Activated gamma-delta T cell treated with anti-CD3 and anti-CD28 coated beads, Interleukin-2, amount 50 U/mL, for 16 hours (primary cell): ENCODE results near the gene TYSND1.
"Not testable (repeated sequence)": the region's sequence is repeated elsewhere in the genome, so short reads cannot be mapped to it uniquely, and the experiment has no call there.

Experiments used
- DNase-seq: peaks from one replicate; pipeline ENCODE4 v3.0.0-alpha.2; 2020; ENCODE audit warnings: low read depth

Gene TYSND1

DNA sequence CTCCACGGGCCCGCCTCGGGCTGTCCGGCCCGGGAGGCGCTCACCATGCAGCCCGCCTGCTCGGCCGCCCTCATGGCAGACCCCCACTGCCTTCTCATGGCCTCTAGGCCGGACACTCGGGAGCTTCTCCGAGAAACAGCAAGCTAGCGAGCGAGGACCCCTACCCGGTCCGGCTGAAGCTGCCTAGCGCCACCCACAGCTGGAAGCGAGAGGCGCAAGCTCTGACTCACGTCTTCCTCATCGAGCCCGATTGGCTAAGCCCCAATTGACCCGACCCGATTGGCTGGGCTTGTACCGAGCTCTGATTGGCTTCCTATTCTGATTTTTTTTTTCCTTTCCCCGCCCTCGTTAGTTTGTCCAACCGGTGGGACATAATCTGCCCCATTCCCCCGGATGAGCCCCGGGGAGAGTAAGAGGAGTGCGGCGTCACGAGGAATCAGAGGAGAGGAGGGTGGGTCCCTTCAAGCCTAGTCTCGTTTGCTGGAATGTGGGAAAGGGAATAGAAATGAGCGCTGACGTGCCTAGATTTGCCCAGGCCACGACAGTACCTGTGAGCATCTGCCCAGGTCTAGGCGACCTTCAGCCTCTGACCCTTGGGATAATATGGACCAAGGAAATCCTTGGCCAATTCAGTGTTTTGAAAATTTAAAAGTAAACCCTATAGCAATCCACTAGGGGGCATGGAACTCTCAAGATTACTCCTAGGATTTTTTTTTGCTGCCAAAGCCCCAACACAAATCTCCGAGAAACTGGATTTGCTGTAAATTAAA lies at the start of gene TYSND1:
TSS of gene TYSND1 (minus strand) at position 212 of the 770 bp plus-strand sequence. CDS start at position 98, 114 bp downstream.
- peak; percentile 82 for DNase-seq

GRCh38 chr10:70193391-70193844 lies 46.9 kb upstream of the TYSND1 start:
- no peak for DNase-seq

GRCh38 chr10:70192326-70192968 lies 45.9 kb upstream of the TYSND1 start:
- no peak for DNase-seq

GRCh38 chr10:70191972-70192305 lies 45.4 kb upstream of the TYSND1 start:
- no peak for DNase-seq

DNA sequence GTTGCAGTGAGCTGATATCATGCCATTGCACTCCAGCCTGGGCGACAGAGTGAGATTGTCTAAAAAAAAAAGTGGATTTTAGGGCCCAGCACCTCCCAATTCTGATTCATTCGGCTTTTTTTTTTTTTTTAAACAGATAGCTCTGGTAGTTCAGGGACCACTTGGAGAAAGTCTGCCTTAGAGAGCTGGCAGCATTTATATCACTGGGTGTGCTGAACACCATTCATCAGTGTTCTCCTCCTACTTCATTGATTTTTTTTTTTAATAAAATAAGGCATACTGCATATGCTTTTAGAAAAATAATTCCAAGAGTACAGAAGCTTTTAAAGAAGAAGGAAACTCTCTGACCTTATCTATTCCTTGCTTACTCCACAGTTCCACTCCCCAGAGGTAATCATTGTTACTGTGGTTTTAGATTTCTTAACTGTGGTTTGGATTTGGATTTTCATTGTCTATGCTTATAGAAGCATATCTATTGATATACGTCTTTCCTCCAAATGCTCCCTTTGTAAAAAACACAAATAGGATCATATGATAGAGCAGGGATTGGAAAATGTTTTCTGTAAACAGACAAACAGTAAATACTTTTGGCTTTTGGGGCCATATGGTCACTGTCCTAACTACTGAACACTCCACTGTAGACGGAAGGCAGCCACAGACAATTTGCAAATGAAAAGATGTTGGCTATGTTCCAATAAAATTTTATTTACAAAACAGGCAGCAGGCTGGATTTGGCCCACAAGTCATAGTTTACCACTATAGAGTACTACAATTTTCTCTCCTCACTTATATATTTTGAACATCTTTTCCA lies 44.9 kb upstream of the TYSND1 start:
- DNase-seq, result no peak

DNA sequence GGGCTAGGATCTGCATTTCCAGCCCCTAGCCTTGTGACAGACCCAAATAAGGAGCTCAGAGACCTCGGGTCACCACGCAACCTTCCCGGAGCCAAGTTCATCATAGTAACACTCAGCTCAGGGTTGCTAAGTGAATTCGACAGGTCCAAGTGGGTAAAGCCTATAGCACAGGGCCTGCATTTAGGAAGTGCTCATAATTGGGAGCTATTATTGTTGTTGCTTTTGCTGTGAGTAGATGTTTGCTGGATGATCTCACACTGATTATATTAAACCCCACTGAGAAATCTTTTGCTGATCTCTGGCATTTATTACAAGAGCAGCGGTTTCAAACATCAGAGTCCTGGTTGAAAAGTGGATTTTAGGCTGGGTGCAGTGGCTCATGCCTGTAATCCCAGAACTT lies 44.1 kb upstream of the TYSND1 start:
- DNase-seq, result no peak

DNA sequence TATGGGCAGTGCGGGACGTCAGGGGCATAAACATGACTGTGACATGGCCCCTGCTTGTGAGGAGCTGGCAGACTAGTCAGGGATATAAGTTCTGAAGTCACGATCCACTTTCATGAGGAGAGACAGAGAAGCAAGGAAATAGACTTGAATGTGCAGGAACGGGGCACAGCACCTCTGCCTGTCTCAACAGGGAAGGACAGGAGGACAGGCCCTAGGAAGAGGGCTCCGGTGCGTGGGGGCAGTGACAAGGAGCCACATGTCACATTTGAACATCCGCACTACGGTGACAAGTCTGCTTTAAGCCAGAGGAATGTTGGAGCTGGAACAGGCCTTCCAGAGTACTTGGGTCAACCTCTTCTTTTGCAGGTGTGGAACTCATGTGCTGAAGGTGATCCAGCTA lies 43.6 kb upstream of the TYSND1 start:
- DNase-seq, result no peak

DNA sequence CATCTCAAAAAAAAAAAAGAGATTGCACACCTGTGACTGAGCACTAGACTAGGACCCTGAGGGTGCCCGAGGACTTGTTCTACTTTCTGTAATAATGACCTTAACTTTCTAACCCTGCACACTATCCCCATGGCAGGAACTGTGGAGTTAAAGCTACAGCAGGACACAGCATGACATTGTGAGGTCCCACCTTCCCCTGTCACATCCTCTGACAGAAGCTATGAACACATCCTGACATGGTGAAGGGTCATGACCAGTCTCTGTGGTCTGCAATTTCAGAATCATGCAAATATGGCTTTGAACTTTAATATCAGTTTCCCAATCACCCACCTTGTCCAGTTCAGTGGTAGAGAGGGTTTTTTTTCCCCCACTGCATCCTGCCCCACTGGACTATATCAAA lies 42.3 kb upstream of the TYSND1 start:
- DNase-seq, result no peak

DNA sequence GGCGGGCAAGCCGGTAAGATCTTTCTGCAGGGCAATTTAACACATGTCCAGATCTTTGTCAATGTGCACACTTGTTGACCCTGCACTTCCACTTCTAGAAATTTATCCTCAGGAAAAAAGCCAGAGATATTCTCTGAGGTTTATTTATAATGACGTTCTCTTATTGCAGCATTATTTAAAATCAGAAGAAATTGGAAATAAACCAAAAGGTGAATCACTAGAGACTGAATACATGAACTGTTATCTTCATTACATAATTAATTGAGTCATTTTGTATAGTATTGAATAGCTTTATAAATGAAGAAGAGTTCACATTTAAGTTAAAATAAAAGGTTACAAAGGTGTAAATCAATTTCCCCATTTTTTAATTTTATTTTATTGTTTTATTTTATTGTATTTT lies 40.1 kb upstream of the TYSND1 start:
- DNase-seq, result no peak

DNA sequence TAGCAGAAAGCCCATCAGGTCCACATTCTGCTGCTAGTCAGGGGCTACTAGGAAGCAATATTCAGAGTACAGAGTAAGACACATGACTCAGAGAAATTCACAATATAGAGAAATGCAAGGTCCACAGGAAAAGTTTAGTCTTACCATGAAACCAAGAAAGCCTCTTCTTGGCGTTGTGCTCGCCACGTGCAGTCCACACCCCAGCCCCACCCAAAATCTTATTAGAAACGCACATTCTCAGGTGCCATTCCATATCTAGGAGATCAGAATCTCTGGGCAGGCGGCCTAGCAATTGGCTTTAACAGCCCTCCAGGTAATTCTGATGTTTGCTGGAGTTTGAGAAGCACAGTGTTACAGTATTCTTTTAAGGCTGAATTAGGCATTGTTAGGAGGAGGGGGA lies 39.6 kb upstream of the TYSND1 start:
- no peak for DNase-seq

- DNase-seq, result no peak
Measured at GRCh38 chr10:70183304-70183703, 36.8 kb upstream of the TYSND1 start.

DNA sequence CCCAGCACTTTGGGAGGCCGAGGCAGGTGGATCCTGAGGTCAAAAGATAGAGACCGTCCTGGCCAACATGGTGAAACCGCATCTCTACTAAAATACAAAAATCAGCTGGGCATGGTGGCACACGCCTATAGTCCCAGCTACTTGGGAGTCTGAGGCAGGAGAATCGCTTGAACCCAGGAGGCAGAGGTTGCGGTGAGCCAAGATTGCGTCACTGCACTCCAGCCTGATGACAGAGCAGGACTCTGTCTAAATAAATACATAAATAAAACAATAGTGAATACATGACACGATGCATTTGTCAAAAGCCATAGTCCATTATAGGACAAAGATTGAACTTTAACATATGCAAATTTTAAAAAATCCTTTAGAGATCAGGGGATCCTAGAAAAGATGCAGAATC lies 32.7 kb upstream of the TYSND1 start:
- DNase-seq, result not testable (repeated sequence)

GRCh38 chr10:70178139-70178725 lies 31.7 kb upstream of the TYSND1 start:
- DNase-seq, result no peak

- DNase-seq, result no peak
Measured at GRCh38 chr10:70176441-70176840, 29.9 kb upstream of the TYSND1 start.

GRCh38 chr10:70175516-70175915 lies 29.0 kb upstream of the TYSND1 start:
- DNase-seq, result no peak

DNA sequence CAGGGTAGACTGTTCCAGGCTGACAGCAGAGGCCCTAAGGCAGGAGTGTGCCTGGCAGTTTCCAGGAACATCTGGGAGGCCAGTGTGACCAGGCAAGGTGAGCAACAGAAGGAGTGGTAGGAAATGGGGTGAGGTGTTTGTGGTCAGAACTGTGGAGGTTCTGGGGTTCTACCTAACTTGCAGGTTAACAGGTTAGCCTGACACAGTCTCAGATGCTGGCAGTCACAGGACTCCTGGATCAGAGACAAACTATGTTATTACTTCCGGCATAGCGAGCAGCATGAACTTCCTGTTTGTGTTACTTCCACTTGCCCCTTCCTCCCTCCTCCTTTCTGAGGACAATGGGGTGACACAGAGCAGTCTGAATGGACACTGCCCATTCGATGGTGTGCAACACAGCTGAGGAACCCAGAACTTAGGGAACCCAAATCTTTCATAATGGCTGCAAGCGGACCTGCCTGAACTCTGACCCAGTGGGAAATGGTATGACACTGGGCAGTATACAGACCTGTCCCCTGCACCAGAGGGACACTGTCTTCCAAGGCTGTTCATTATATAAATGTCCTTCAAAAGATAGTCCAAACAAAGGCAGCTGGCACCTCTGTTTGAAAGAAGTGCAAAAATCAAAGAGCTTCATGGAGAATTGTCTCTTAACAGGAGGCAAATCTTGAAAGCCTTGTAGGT lies 27.7 kb upstream of the TYSND1 start:
- peak; percentile 20 for DNase-seq

DNA sequence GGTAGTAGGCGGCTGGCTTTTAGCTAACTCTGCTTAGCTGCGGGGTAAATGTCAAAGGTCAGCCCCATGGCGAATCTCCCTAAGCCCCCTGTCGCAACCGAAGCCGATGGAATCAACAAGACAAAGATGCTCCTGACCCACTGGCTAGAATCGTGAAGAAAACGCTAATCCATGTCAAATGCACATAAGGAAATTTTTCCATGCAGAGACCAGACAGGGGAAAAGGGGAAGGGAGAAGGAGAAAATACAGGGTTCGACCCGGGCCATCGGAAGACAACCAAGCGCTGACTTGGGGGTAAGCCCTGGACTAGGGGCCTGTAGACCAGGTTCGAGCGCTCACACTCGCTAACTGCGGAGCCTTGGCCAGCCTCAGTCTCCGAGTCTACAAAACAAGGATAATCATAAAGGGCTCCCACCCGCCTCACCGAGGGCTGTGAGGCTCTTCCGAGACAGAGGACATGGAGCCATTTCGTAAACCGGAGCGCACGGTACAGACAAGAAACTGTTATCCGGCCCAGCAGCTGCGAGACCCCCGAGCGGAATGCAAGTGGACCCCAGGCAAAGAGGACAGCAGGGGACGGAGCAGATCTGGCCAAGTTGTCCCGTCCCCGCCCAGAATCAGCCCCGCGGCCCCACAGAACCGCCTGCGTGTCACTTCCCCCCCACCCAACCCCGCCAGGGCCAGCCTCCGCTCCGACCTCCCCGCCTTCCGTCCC lies 23.3 kb upstream of the TYSND1 start:
- DNase-seq, result no peak

DNA sequence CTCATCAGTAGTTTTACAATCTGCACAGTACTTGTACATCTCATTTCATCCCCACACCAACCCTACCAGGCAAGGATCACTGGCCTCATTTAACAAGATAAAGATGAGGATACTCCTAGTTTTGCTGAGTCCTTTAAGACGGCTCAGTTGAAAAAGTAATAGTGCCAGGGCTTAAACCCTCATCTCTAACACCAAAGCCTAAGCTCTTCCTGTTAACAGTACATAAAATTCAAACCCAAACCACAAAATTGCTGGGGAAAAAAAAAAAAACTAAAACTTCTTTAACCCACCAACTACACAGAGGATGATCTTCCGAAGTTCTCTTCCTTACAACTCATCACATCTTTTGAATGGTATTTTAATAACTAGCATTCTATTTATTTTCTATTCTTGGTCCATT lies 22.5 kb upstream of the TYSND1 start:
- no peak for DNase-seq

DNA sequence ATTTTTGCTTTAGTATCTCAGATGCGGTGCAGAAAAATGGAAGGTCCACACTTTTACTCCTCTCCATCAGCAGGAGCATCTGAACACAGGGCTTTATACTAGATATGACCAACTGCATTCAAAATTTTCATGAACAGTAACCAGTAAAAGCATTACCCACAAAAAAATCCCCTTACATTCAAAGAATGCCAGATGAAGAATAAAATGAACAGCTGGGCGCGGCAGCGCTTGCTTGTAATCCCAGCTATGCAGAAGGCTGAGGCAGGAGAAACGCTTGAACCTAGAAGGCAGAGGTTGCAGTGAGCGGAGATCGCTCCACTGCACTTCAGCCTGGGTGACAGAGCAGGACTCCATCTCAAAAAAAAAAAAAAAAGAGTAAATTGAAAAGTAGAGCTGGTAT lies 20.7 kb upstream of the TYSND1 start:
- DNase-seq, result no peak

- DNase-seq, result no peak
Measured at GRCh38 chr10:70166394-70166793, 19.9 kb upstream of the TYSND1 start.

- no peak for DNase-seq
Measured at GRCh38 chr10:70164163-70164562, 17.7 kb upstream of the TYSND1 start.
